Keratinocyte (primary cell): ENCODE data around the gene KLHL29. TPM values are rescaled to one million over a fixed set of nuclear protein-coding genes. Genes with fewer than 3 reads are reported as not detected.

ENCODE experiments used
- DNase-seq: peaks from one replicate; pipeline ENCODE4 v3.0.0-alpha.2; 2011; ENCODE audit warnings: low read depth, missing footprints, low spot score
- FAIRE-seq: peaks from 2 replicates; lab custom pipeline; 2011; peaks lifted over from hg19 to GRCh38; lab: Jason Lieb, UNC
- H2AFZ ChIP-seq: 2 replicates; pipeline ENCODE4 v1.6.0; 2012; ENCODE audit warnings: low read length, control low read depth, inconsistent platforms; ENCODE audit not compliant: control insufficient read depth
- H3K27ac ChIP-seq: 2 replicates; pipeline ENCODE4 v1.5.1; 2011; ENCODE audit warnings: low read length; ENCODE audit not compliant: control insufficient read depth, insufficient read depth
- H3K27me3 ChIP-seq: 3 replicates; pipeline ENCODE4 v1.6.0; 2011; ENCODE audit warnings: low read length; ENCODE audit not compliant: control insufficient read depth, insufficient read depth; ENCODE audit errors: extremely low read depth
- H3K36me3 ChIP-seq, 2 experiments: 2 replicates in 1 of 2; 3 replicates in 1 of 2; pipeline ENCODE4 v1.5.1; 2011; ENCODE audit warnings: low read length in 2 of 2, mild to moderate bottlenecking in 1 of 2; ENCODE audit not compliant: control insufficient read depth in 2 of 2, insufficient read depth in 2 of 2; ENCODE audit errors: extremely low read depth in 1 of 2
- H3K4me1 ChIP-seq: 3 replicates; pipeline ENCODE4 v1.5.1; 2011; ENCODE audit warnings: low read length; ENCODE audit not compliant: control insufficient read depth, insufficient read depth; ENCODE audit errors: extremely low read depth
- H3K4me2 ChIP-seq: 3 replicates; pipeline ENCODE4 v1.6.0; 2011; ENCODE audit warnings: low read depth, low read length; ENCODE audit not compliant: control insufficient read depth, insufficient read depth; ENCODE audit errors: extremely low read depth
- H3K4me3 ChIP-seq, 3 experiments: fragments of 200-600 bp in 1 of 3; sonication (generic) in 1 of 3; 2 replicates in 2 of 3; 3 replicates in 1 of 3; pipeline ENCODE4 v1.5.1; 2011 to 2016; ENCODE audit warnings: low read length in 3 of 3, mild to moderate bottlenecking in 3 of 3, control low read depth in 2 of 3, inconsistent platforms in 1 of 3, low read depth in 1 of 3, mixed read lengths in 1 of 3, mixed run types in 1 of 3, moderate library complexity in 1 of 3; ENCODE audit not compliant: control insufficient read depth in 2 of 3, insufficient read depth in 2 of 3; ENCODE audit errors: extremely low read depth in 1 of 3
- H3K79me2 ChIP-seq: 2 replicates; pipeline ENCODE4 v1.6.0; 2012; ENCODE audit warnings: low read length; ENCODE audit not compliant: control insufficient read depth, insufficient read depth
- H3K9ac ChIP-seq: 3 replicates; pipeline ENCODE4 v1.6.0; 2011; ENCODE audit warnings: low read length; ENCODE audit not compliant: control insufficient read depth, insufficient read depth; ENCODE audit errors: extremely low read depth
- H3K9me1 ChIP-seq: 3 replicates; pipeline ENCODE4 v1.6.0; 2011; ENCODE audit warnings: low read length; ENCODE audit not compliant: control insufficient read depth, insufficient read depth; ENCODE audit errors: extremely low read depth
- H3K9me3 ChIP-seq: 2 replicates; pipeline ENCODE4 v1.5.1; 2012; ENCODE audit warnings: low read depth, low read length; ENCODE audit not compliant: control insufficient read depth
- H4K20me1 ChIP-seq: 3 replicates; pipeline ENCODE4 v1.6.0; 2011; ENCODE audit warnings: low read length; ENCODE audit not compliant: control insufficient read depth, insufficient read depth; ENCODE audit errors: extremely low read depth
- EZH2 ChIP-seq: IDR thresholded peaks from one replicate; pipeline ENCODE4 v1.6.1; 2012; ENCODE audit warnings: inconsistent platforms, mild to moderate bottlenecking, low read length, moderate library complexity
- dilution Hi-C: fragments of 300-500 bp; cut with MboI; formaldehyde crosslinking; loops from one replicate; pipeline ENCODE4 v1.7.0; 2020; ENCODE audit warnings: low sequenced_read_pairs; ENCODE audit not compliant: extremely low pct_ligation_motif_present
- polyA plus RNA-seq, 5 experiments: library from polyadenylated mRNA; depleted of rRNA in 3 of 5; stranded (reverse) in 3 of 5; stranded (forward) in 1 of 5; unstranded in 1 of 5; fragments of >200 nt; gene quantifications; 1 replicate in 1 of 5; 2 replicates in 3 of 5; 3 replicates in 1 of 5; pipeline versions ENCODE4 v1.2.1 to v1.2.3, GENCODE V29; 2011 to 2012; ENCODE audit warnings: missing spikeins in 2 of 5, low read depth in 1 of 5, low replicate concordance in 1 of 5
- TF ChIP-seq, protein P1 (sequence below), 3 experiments: IDR thresholded peaks in 1 of 3; conservative IDR thresholded peaks in 1 of 3; optimal IDR thresholded peaks in 1 of 3; 2 replicates in 2 of 3; 3 replicates in 1 of 3; pipeline versions ENCODE3 to v1.5.1; 2011; ENCODE audit warnings: low read length in 3 of 3, mild to moderate bottlenecking in 3 of 3, moderate library complexity in 2 of 3, control low read depth in 1 of 3, inconsistent platforms in 1 of 3; ENCODE audit not compliant: insufficient read depth in 2 of 3; ENCODE audit errors: extremely low read depth in 1 of 3

Gene KLHL29
- polyA plus RNA-seq, 1 donor (not counting 4 experiments of a cell fraction or from before 2014, with no cell fraction given) = 4.7 TPM

DNA sequence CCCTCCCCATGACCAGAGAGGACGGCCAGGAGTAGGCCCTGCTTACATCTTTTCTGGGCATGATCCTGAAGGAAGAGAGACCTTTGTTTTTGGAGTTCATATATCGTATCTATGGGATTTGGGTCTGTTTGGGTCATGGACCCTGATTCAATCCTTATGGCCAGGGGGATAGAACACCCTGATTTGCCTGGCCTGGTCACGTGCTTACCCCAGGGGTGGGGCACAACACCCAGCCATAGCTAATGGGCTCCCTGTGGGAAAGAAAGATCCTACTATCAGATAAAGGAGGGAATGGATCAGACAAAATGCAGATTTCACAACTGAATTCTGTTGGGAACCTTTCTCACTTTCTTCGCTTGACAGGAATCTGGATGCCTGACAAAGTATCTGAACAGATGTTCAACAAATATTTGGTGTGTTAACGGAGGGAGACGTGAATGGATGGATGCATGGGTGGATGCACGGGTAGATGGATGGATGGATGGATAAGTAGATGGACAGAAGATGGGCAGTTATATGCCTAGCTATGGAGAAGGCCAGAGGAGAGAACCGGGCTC lies 155.9 kb downstream of the KLHL29 start:
- Histone ChIP-seq H3K9me1 (peaks cover 3% of the 10 kb centered on the region), H3K4me2 (no peak overlapping the region), H3K4me3 (no peak overlapping the region), H3K9ac (no peak overlapping the region), H3K27me3 (no peaks in the 10 kb centered on the region), H3K4me1 (peaks cover 12% of the 10 kb centered on the region), H2AFZ (no peak overlapping the region), H3K27ac (no peak overlapping the region), H4K20me1 (peaks cover 15% of the 10 kb centered on the region), H3K9me3 (no peaks in the 10 kb centered on the region), H3K79me2 (no peaks in the 10 kb centered on the region), H3K36me3 (no peaks in the 10 kb centered on the region)
- DNase-seq (no peak), FAIRE-seq (no peak)
- no peak for TF ChIP-seq EZH2
- TF ChIP-seq, protein P1, sequence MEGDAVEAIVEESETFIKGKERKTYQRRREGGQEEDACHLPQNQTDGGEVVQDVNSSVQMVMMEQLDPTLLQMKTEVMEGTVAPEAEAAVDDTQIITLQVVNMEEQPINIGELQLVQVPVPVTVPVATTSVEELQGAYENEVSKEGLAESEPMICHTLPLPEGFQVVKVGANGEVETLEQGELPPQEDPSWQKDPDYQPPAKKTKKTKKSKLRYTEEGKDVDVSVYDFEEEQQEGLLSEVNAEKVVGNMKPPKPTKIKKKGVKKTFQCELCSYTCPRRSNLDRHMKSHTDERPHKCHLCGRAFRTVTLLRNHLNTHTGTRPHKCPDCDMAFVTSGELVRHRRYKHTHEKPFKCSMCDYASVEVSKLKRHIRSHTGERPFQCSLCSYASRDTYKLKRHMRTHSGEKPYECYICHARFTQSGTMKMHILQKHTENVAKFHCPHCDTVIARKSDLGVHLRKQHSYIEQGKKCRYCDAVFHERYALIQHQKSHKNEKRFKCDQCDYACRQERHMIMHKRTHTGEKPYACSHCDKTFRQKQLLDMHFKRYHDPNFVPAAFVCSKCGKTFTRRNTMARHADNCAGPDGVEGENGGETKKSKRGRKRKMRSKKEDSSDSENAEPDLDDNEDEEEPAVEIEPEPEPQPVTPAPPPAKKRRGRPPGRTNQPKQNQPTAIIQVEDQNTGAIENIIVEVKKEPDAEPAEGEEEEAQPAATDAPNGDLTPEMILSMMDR (optimal IDR thresholded peaks at IDR 0.05 in 1 of 3, IDR thresholded peaks at IDR 0.05 in 1 of 3, conservative IDR thresholded peaks at IDR 0.05 in 1 of 3; ENCODE audit: extremely low read depth in 1 of 3, insufficient read depth in 2 of 3, low read length in 3 of 3) = no peak
- dilution Hi-C loops = no loop called here

DNA sequence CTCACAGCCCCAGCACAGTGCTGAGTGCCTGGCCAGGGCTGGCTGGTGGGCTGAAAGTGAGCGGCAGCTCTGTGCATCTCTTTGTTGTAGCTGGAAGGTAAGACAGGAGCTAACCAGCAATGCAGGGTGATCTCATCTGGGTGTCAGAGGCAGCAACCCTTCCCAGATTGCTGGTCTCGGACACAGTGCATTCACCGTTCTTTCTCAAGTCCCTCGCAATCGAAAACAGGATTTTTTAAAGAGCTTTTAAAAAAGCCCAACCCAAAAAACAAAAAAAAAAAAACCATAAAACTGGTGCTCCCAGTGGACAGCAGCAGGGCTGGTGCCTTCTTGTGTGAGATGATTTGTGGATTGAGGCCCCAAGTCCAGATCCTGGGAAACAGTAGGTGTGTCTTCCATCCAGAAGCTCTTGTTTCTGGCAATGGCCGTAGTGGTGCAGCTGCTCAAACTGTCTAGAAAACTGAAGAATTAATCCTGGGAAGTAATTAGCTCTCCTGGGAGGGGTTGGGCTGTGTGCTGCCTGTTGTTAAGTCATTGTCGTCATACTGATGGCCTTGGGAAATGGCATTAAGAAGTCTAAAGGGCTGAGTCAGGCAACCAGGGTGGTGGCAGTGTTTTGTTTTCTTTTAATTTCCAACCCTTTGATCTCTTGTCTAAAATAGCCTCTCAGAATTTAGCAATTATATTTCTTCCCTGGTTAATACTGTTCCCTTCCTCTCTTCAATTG lies 156.7 kb downstream of the KLHL29 start:
- dilution Hi-C loops = no loop called here
- no peak overlapping the region for H3K27ac ChIP-seq

More for the DNA sequence above, 156.7 kb downstream of the KLHL29 start:
- Histone ChIP-seq H3K9me3 (no peaks in the 10 kb centered on the region), H3K27me3 (no peaks in the 10 kb centered on the region), H3K79me2 (no peaks in the 10 kb centered on the region), H4K20me1 (peaks cover 15% of the 10 kb centered on the region), H3K36me3 (no peaks in the 10 kb centered on the region), H3K4me3 (no peak overlapping the region), H3K4me2 (no peak overlapping the region), H3K9me1 (peaks cover 3% of the 10 kb centered on the region), H2AFZ (no peak overlapping the region), H3K4me1 (peaks cover 7% of the 10 kb centered on the region), H3K9ac (no peak overlapping the region)
- DNase-seq (no peak), FAIRE-seq (no peak)
- TF ChIP-seq EZH2 = no peak
- TF ChIP-seq, protein P1 (optimal IDR thresholded peaks at IDR 0.05 in 1 of 3, IDR thresholded peaks at IDR 0.05 in 1 of 3, conservative IDR thresholded peaks at IDR 0.05 in 1 of 3; ENCODE audit: extremely low read depth in 1 of 3, insufficient read depth in 2 of 3, low read length in 3 of 3) = no peak
